ENCODE results near the gene SP6.

The SP6 gene

DNA sequence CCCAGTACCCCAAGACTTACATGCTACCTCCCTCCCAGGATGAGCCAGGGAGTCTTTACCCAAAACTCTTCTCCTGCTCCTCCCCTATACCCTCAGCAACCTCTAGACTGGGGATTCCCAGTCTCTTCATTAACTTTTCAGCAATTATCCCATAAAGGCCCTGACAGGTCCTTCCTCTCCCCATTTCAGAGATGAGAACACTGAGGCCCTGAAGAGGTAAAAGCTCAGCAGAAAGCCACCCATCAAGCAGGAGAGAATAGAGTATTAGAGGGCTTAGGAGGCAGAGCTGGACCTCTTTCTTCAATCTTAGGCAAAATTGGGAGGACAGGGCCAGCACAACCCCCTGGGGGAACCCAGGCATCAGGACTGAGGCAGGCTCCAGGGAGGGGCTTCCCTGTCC lies 5.9 kb upstream of the SP6 start:
- DNase-seq (ENCODE audit: low read depth in 2 of 2), result no peak

DNA sequence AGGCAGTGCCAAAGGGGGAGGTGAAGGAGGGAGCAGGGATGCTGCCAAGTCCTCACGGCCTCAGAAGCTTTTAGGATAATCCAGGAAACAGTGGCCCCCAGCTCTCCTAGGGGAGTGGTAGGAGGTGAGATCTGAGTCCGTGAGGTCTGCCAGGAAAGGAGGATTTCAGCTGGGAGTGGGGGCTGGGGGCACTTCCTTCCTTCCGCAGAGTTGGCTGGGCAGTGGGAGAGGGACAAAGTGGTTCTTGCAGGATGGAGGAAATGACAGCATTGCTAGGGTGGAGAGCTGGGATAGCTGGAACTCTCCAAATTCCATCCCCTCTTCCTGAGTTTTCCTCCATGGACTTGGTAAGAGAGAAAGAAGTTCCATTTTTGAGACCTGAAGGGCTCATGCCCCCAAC lies 4.8 kb upstream of the SP6 start:
- DNase-seq (ENCODE audit: low read depth in 2 of 2), result no peak

DNA sequence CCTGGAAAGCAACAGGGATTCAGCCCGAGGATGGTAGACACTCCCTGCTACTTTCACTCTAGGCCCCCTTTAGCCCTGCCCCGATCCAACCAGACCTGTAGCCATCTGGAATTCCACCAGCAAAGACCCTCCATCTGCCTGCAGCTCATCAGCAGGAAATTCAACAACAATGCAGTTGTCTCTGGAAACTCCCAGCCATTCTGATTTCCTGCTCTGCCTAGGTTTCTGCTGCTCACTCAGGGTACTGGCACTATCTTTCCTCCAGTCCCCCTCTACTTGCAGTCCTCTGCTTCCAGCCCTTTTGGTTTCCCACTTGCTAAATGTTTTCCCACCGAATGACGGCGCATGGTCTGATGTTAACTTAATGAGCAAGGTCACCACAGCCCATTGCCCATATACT lies 2.7 kb upstream of the SP6 start:
- no peak for DNase-seq (ENCODE audit: low read depth in 2 of 2)

DNA sequence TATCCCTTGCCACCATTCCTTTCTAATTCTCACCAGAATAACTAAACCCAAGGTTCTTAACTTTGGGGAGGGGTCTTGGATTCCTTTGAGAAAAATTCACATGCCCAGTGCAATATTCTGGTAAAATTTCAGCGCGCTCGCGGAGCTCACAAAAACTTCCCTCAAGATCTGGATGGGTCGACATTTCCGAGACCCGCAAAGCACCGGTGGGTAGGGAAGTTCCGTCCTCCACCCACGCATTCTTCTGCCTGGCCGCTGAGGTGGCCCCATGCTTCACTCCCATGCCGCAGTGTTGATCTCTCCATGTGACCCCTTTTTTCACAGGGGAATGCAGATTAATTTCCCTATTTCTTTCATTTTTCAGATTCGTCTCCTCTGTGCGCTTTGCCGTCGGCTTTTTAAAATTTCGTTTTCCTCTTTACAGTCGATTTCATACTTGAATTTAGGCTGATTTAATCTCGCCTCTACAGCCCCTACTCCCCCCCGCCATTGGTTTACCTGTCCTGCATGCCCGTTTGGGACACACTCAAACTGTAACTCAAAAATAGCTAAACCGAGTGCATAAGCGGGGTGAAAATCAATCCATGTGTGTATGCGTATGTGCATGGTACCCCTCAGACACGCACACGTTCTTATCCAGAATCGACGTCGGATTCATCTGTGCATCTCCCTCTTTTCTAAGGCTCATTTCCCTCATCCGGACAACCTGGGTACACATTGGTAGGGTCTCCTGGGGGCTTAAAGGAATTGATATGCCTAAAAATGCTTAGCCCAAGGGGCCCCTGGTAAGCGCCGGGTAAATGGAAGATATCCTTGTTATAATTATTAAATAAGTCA lies 1.4 kb upstream of the SP6 start:
- no peak for DNase-seq (ENCODE audit: low read depth in 2 of 2)

- DNase-seq (ENCODE audit: low read depth in 2 of 2), result no peak
These were observed 775 bp upstream of the SP6 start for GRCh38 chr17:47851764-47852112.

DNA sequence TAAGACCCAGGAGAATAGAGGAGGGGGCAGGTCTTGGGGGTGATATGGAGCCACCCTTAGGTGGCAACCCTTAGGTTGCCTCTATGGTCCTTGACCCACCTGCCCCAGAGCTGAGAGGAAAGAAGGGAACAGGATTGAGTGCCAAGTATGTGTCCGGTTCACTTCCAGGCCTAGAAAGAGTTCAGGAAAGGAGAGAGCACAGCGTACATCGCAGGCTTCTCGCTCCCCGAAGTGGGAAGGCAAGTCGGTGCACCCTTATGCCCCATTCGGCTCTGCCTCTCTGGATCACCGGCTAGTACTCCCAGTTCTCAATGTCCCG lies 631 bp downstream of the SP6 start:
- DNase-seq (ENCODE audit: low read depth in 2 of 2), result no peak

DNA sequence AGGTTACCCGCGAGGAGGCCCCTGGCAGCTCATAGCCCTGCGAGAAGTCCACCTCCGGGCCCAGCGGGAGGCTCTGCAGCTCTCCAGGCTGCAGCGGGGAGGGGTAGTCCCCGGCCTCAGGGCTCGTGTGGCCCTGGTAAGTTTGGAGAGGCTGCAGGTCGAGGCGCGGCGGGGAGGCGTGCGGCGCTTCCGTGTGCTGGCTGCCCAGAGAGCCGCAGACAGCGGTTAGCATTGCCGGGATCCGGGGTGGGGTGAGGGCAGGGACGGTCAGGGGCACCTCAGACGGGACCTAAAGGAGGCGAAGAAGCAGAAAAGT lies 2.8 kb downstream of the SP6 start:
- DNase-seq (ENCODE audit: low read depth in 2 of 2), result no peak

DNA sequence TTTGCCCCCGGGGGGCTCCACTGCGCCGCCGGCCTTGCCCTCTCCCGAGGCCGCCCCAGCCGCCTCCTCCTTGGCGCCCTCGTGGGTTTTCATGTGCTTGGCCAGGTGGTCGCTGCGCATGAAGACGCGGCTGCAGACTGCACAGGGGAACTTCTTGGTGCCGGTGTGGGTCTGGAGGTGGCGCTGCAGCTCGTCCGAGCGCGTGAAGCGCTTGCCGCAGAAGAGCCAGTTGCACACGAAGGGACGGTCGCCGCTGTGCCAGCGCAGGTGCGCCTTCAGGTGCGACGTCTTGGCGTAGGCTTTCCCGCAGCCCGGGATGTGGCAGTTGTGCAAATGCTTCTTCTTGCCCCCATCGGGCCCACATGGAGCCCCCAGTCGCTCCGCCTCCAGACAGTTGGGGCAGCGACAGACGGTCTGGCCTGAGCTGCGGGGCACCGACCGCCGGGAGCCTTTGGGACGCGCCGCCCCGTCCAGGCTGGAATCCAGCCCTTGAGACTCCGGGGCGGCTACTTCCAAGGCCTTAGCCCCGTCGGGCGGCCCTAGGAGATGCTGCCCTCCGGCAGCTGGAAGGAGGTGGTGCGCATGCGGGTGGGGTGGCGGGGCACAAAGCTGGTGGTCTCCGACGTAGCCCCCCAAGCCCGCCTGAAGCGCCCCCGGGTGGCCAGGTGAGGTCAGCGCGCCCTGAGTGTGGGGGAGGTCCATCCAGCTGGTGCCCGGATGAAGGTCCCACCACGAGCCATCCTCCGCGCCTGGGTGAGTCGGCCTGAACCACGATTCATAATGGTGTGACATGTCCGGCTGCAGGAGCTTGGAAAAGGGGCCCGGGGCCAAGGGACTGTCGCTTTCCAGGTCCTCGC lies 3.4 kb downstream of the SP6 start:
- no peak for DNase-seq (ENCODE audit: low read depth in 2 of 2)

- no peak for DNase-seq (ENCODE audit: low read depth in 2 of 2)
These were observed 4.1 kb downstream of the SP6 start for GRCh38 chr17:47846716-47847340.

GRCh38 chr17:47845716-47846075 lies 5.3 kb downstream of the SP6 start:
- no peak for DNase-seq (ENCODE audit: low read depth in 2 of 2)

DNA sequence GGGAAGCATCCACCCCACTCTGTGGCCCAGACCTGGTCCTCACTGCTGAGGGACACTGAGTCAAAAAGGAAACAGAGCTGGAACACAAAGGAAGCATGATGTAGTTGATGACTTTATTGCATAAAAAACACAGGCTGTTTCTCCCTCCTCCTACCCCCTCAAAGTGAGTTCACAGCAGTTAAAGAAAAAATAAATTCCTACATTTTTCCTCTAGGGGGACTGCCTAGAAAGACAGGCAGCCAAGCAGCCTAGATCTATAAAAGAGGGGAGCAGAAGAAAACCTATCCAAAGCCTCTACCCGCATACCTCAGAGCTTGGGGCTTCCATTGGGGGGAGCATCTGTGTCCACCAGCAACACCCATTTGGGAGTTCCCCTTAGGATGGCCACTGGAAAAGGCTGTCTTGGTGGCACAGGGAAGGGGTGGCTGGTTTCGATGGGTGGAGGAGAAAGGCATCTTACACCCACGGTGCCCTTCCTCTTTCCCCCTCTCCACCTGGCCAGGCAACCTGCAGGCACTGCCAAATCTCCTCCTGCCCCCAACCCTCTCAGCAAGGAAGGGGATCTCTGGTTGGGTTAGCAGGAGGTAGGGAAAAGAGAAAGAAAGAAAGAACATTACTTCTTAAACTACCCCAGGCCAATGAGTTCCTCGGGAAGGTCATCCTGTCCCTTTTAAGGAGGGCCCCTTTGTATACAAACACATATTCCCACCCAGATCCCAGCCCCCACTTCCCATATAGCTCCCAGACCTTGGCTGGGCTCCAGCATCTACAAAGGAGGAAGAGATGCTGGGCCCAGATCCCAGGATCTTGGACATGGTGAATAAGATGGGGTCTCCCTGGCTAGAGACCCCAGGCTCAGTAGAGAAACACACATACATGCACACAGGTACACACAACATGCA lies 5.9 kb downstream of the SP6 start:
- DNase-seq (ENCODE audit: low read depth in 2 of 2), result no peak

DNA sequence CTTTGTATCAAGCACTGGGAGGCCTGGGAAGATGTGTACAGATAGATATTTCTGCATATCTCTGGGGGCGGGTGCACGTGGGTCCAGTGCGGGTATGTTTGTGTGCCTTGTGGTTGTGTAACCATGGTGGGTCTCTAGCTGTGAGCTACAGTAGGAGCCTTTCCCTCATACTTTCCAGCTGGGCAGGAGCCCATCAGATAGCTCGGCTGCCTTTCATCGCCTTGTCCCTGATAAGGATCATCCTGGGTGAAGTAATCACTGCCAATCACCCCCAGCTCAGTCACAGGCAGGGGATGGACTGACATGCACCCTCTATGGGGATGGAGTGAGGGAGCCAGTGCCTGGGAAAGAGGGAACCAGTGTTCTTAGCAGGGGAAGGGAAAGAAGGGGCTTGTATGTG lies 6.7 kb downstream of the SP6 start:
- DNase-seq (ENCODE audit: low read depth in 2 of 2), result no peak

DNA sequence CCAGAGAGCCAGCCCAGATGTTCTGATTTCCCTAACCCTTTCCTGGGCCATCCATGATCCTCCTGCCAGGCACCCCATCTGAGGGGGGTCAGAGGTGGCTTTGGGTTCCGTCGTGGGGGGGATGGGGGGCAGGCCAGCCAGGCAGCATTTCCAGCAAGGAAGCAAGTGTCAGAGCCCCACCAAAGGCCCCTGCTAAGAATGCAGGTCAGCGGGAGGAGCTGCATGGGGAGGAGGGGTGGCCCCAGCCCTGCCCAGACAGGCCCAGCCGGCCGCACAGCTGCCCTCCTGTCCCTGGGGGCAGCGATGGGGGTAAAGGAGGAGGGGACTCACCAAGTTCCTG lies 7.6 kb downstream of the SP6 start:
- no peak for DNase-seq (ENCODE audit: low read depth in 2 of 2)

DNA sequence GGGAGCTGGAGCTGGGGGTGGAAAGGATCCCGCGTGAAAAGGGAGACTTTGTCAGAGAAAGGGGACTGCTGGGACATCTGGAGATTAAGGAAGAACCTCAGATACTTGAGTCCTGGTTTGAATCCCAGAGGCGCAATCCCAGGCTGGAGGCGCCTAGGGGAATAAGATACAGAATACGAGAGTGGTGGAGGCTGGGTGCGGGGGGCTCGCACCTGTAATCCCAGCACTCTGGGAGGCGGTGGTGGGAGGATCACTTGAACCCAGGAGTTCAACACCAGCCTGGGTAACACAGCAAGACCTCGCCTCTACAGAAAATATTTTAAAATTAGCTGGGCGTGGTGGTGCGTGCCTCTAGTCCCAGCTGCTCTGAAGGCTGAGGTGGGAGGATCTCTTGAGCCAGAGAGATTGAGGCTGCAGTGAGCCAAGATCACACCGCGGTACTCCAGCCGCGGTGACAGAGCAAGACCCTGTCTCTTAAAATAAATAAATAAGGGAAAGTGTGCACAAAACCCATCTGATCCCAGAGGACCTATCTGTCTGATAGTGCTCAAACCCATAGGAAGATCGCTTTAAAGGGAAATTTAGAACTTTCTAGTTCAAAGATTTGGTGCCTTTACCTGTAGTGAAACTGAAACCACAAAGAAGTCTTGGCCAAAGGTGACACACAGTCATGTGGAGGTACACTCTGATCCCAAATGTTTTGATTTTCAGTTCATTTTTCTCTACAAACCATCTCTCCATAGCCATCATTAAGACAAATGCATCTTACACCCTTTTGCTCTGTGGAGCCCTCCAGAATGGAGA lies 9.3 kb downstream of the SP6 start:
- DNase-seq (ENCODE audit: low read depth in 2 of 2), result no peak

- peak; percentile 62 to 82 for DNase-seq (ENCODE audit: low read depth in 2 of 2)
These were observed 10.0 kb downstream of the SP6 start, which contains the start of gene SCRN2 for GRCh38 chr17:47840742-47841487. Gene SCRN2, minus strand, starts transcription at chr17:47841273. Its CDS starts 430 bp downstream, at chr17:47840843.

- no peak for DNase-seq (ENCODE audit: low read depth in 2 of 2)
These were observed 10.8 kb downstream of the SP6 start for GRCh38 chr17:47840001-47840741.

DNA sequence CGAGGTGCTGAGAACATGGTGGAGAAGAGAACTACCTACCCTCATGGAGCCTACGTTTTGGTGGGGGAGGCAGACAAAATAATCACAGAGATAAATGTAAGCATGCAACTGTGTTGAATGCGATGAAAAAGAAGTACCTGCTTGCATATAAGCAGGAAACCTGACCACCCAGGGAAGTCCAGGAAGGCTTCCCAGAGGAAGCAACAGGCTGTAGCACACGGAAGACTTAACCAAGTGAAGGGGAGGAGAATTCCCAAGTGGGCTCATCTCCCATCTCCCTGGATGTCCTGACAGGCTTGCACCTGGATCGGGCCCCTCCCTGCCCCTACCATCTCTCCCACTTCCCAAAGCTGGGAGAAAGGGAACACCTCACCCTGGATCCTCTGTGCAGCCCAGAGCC lies 11.9 kb downstream of the SP6 start:
- no peak for DNase-seq (ENCODE audit: low read depth in 2 of 2)

- no peak for DNase-seq (ENCODE audit: low read depth in 2 of 2)
These were observed 12.3 kb downstream of the SP6 start for GRCh38 chr17:47838636-47839035.

GRCh38 chr17:47837401-47838039 lies 13.4 kb downstream of the SP6 start:
- DNase-seq (ENCODE audit: low read depth in 2 of 2), result no peak

Data from stimulated activated CD4-positive, alpha-beta T cell treated with anti-CD3 and anti-CD28 coated beads, Interleukin-1b, Interleukin-23, amount 100 ng/mL, for 1 hour (primary cell).